ENCODE measurements around the gene MED19.
"Not testable (repeated sequence)": the region's sequence is repeated elsewhere in the genome, so short reads cannot be mapped to it uniquely, and the experiment has no call there.

Gene MED19

GRCh38 chr11:57728829-57729228 is 16.8 kb upstream of the MED19 start:
- H3K27ac ChIP-seq = no peak overlapping the region
- H3K9me3 ChIP-seq (ENCODE audit: control insufficient read depth, low read length) = no peaks in the 10 kb centered on the region
- H3K9ac ChIP-seq = no peak overlapping the region
- no peaks in the 10 kb centered on the region for H3K27me3 ChIP-seq (ENCODE audit: control insufficient read depth, insufficient read depth, low read length)
- H3K4me3 ChIP-seq (ENCODE audit: low read depth, low read length) = no peak overlapping the region
- no peak overlapping the region for H2AFZ ChIP-seq
- H3K79me2 ChIP-seq = peaks cover 22% of the 10 kb centered on the region
- TF ChIP-seq CTCF (IDR thresholded peaks at IDR 0.05) = no peak
- H3K4me2 ChIP-seq (ENCODE audit: low read length) = no peak overlapping the region
- no peaks in the 10 kb centered on the region for H3K4me1 ChIP-seq
- H3K36me3 ChIP-seq (ENCODE audit: control insufficient read depth, insufficient read depth, low read length) = no peaks in the 10 kb centered on the region

GRCh38 chr11:57727185-57727584 is 15.2 kb upstream of the MED19 start:
- H3K9me3 ChIP-seq (ENCODE audit: control insufficient read depth, low read length) = no peaks in the 10 kb centered on the region
- no peak overlapping the region for H3K9ac ChIP-seq
- H3K36me3 ChIP-seq (ENCODE audit: control insufficient read depth, insufficient read depth, low read length) = no peaks in the 10 kb centered on the region
- peaks cover 11% of the 10 kb centered on the region for H3K79me2 ChIP-seq
- no peak for TF ChIP-seq CTCF (IDR thresholded peaks at IDR 0.05)
- no peak overlapping the region for H3K4me2 ChIP-seq (ENCODE audit: low read length)
- no peaks in the 10 kb centered on the region for H3K4me1 ChIP-seq
- H3K4me3 ChIP-seq (ENCODE audit: low read depth, low read length) = no peak overlapping the region
- H2AFZ ChIP-seq = no peak overlapping the region
- no peak overlapping the region for H3K27ac ChIP-seq
- H3K27me3 ChIP-seq (ENCODE audit: control insufficient read depth, insufficient read depth, low read length) = no peaks in the 10 kb centered on the region

GRCh38 chr11:57716726-57717125 is 4.7 kb upstream of the MED19 start:
- H3K9me3 ChIP-seq (ENCODE audit: control insufficient read depth, low read length); H3K27ac ChIP-seq; H3K27me3 ChIP-seq (ENCODE audit: control insufficient read depth, insufficient read depth, low read length); H3K36me3 ChIP-seq (ENCODE audit: control insufficient read depth, insufficient read depth, low read length); H3K4me1 ChIP-seq; H3K4me2 ChIP-seq (ENCODE audit: low read length); H3K9ac ChIP-seq; H2AFZ ChIP-seq; H3K4me3 ChIP-seq (ENCODE audit: low read depth, low read length): not testable (repeated sequence)
- H3K79me2 ChIP-seq = peaks cover 29% of the 10 kb centered on the region

- no peaks in the 10 kb centered on the region for H3K27me3 ChIP-seq (ENCODE audit: control insufficient read depth, insufficient read depth, low read length)
- peaks cover 31% of the 10 kb centered on the region for H3K79me2 ChIP-seq
- no peak overlapping the region for H3K9ac ChIP-seq
- peaks cover 6% of the 10 kb centered on the region for H3K4me1 ChIP-seq
- no peaks in the 10 kb centered on the region for H3K36me3 ChIP-seq (ENCODE audit: control insufficient read depth, insufficient read depth, low read length)
- peak overlapping the region; percentile 49 for H3K4me2 ChIP-seq (ENCODE audit: low read length)
- TF ChIP-seq CTCF (IDR thresholded peaks at IDR 0.05) = no peak
- no peaks in the 10 kb centered on the region for H3K9me3 ChIP-seq (ENCODE audit: control insufficient read depth, low read length)
- no peak overlapping the region for H3K27ac ChIP-seq
- peak overlapping the region; percentile 77 for H3K4me3 ChIP-seq (ENCODE audit: low read depth, low read length)
- no peak overlapping the region for H2AFZ ChIP-seq
These were observed 1.8 kb upstream of the MED19 start for GRCh38 chr11:57713835-57714234.

GRCh38 chr11:57712256-57713150 is 488 bp upstream of the MED19 start, which contains the start of gene TMX2:
TMX2 (plus strand) TSS chr11:57712593; CDS start chr11:57712619, 26 bp downstream.
- H3K27me3 ChIP-seq (ENCODE audit: control insufficient read depth, insufficient read depth, low read length) = no peaks in the 10 kb centered on the region
- peak within 1 kb of the TSS; percentile 86 for H3K27ac ChIP-seq
- H3K36me3 ChIP-seq (ENCODE audit: control insufficient read depth, insufficient read depth, low read length) = no peaks in the 10 kb centered on the region
- peak within 1 kb of the TSS; percentile 21 for H3K9ac ChIP-seq
- no peak for TF ChIP-seq CTCF (IDR thresholded peaks at IDR 0.05)
- H2AFZ ChIP-seq = peak within 1 kb of the TSS; percentile 85
- no peaks in the 10 kb centered on the region for H3K9me3 ChIP-seq (ENCODE audit: control insufficient read depth, low read length)
- H3K4me1 ChIP-seq = peaks cover 6% of the 10 kb centered on the region
- peaks cover 31% of the 10 kb centered on the region for H3K79me2 ChIP-seq
- peak within 1 kb of the TSS; percentile 73 for H3K4me2 ChIP-seq (ENCODE audit: low read length)
- peak within 1 kb of the TSS; percentile 94 for H3K4me3 ChIP-seq (ENCODE audit: low read depth, low read length)

All from parathyroid adenoma (tissue), 2 donors.